ENCODE measurements around the gene CDPF1. TPM values are rescaled to one million over a fixed set of nuclear protein-coding genes. Genes with fewer than 3 reads are reported as not detected.

The CDPF1 gene
- total RNA-seq, 1 donor from 2014 or later, result 6.9 TPM

- Mint-ChIP-seq H3K4me3 (ENCODE audit: unreplicated experiment) (no peak overlapping the region), H3K27ac (ENCODE audit: unreplicated experiment) (no peak overlapping the region), H3K4me1 (ENCODE audit: low read depth, unreplicated experiment) (no peaks in the 10 kb centered on the region), H3K36me3 (ENCODE audit: unreplicated experiment) (peaks cover 11% of the 10 kb centered on the region), H3K9me3 (ENCODE audit: unreplicated experiment) (peaks cover 3% of the 10 kb centered on the region), H3K27me3 (ENCODE audit: unreplicated experiment) (no peaks in the 10 kb centered on the region)
- no peak for DNase-seq
- TF ChIP-seq CTCF (IDR thresholded peaks at IDR 0.05; ENCODE audit: partially characterized antibody, unreplicated experiment), result no peak
Measured at GRCh38 chr22:46280999-46281623, 31.0 kb upstream of the CDPF1 start.

GRCh38 chr22:46280063-46280817, 30.1 kb upstream of the CDPF1 start:
- no peak overlapping the region for H3K4me3 Mint-ChIP-seq (ENCODE audit: unreplicated experiment)

GRCh38 chr22:46278656-46279645, 28.9 kb upstream of the CDPF1 start:
- Mint-ChIP-seq H3K27me3 (ENCODE audit: unreplicated experiment) (peaks cover 3% of the 10 kb centered on the region), H3K9me3 (ENCODE audit: unreplicated experiment) (peaks cover 3% of the 10 kb centered on the region), H3K27ac (ENCODE audit: unreplicated experiment) (no peak overlapping the region), H3K4me1 (ENCODE audit: low read depth, unreplicated experiment) (peaks cover 1% of the 10 kb centered on the region), H3K4me3 (ENCODE audit: unreplicated experiment) (no peak overlapping the region), H3K36me3 (ENCODE audit: unreplicated experiment) (peaks cover 15% of the 10 kb centered on the region)
- TF ChIP-seq CTCF (IDR thresholded peaks at IDR 0.05; ENCODE audit: partially characterized antibody, unreplicated experiment), result no peak
- DNase-seq, result no peak

More at GRCh38 chr22:46280063-46280817, 30.1 kb upstream of the CDPF1 start:
- H3K27ac Mint-ChIP-seq (ENCODE audit: unreplicated experiment), result no peak overlapping the region
- H3K4me1 Mint-ChIP-seq (ENCODE audit: low read depth, unreplicated experiment), result no peaks in the 10 kb centered on the region
- DNase-seq, result no peak
- no peak for TF ChIP-seq CTCF (IDR thresholded peaks at IDR 0.05; ENCODE audit: partially characterized antibody, unreplicated experiment)
- peaks cover 3% of the 10 kb centered on the region for H3K9me3 Mint-ChIP-seq (ENCODE audit: unreplicated experiment)
- H3K36me3 Mint-ChIP-seq (ENCODE audit: unreplicated experiment), result peaks cover 18% of the 10 kb centered on the region
- no peaks in the 10 kb centered on the region for H3K27me3 Mint-ChIP-seq (ENCODE audit: unreplicated experiment)

GRCh38 chr22:46276563-46276962, 26.5 kb upstream of the CDPF1 start:
- Mint-ChIP-seq H3K9me3 (ENCODE audit: unreplicated experiment) (no peaks in the 10 kb centered on the region), H3K36me3 (ENCODE audit: unreplicated experiment) (peaks cover 15% of the 10 kb centered on the region), H3K27me3 (ENCODE audit: unreplicated experiment) (peaks cover 3% of the 10 kb centered on the region), H3K4me3 (ENCODE audit: unreplicated experiment) (no peak overlapping the region), H3K4me1 (ENCODE audit: low read depth, unreplicated experiment) (peaks cover 9% of the 10 kb centered on the region), H3K27ac (ENCODE audit: unreplicated experiment) (no peak overlapping the region)
- DNase-seq, result no peak
- TF ChIP-seq CTCF (IDR thresholded peaks at IDR 0.05; ENCODE audit: partially characterized antibody, unreplicated experiment), result no peak

Measured in glutamatergic neuron (in vitro differentiated cells).